HG03571 (cell line): ENCODE measurements around the gene RGS17.
"Not testable (repeated sequence)": the region's sequence is repeated elsewhere in the genome, so short reads cannot be mapped to it uniquely, and the experiment has no call there.

ENCODE experiments used
- ATAC-seq: cut with Tn5 transposase; IDR thresholded peaks from one replicate; pipeline ENCODE4 v1.9.1; 2021; ENCODE audit not compliant: unreplicated experiment

Gene RGS17

GRCh38 chr6:153131037-153131981 lies at the start of gene RGS17:
TSS of gene RGS17 (minus strand) at chr6:153131282. CDS start at chr6:153044018, 87,264 bp downstream.
- ATAC-seq: peak; percentile 63

DNA sequence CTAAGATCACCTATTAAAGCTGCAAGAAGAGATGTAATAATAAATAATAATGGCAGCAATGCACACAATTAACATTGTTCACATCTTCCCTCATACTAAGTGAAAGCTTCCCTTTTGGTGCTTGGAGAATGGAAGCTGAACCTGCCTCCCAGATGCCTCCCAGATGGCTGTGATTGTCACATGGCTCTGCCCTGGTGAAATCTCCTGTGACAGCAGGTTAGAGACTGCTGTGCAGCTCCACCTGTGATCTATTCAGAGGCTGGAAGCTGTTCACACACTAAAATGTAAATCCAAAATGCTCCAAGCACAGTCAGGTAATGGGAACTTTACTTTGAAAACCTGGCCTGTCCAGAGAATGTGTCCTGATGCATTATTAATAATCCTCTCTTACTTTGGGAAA lies 41.7 kb upstream of the RGS17 start:
- ATAC-seq: no peak

DNA sequence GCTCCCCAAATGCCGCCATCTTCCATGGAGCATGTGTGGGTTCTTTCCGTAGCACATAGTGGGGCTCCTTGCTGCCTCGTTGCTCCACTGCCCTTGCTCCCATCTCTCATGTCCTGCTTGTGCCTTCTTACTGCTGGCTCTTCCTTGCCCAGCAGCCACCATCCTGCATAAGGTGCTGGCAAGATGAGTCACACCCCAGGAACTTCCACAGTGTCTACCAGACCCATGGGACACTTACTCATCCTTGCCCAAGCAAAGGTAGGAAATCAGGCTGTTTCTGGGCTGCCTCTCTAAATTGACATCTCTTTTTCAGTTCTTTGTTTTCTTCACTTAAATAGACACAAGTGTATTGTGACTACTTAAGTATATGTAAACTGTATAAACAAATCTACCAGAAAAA lies 39.4 kb upstream of the RGS17 start:
- ATAC-seq: no peak

DNA sequence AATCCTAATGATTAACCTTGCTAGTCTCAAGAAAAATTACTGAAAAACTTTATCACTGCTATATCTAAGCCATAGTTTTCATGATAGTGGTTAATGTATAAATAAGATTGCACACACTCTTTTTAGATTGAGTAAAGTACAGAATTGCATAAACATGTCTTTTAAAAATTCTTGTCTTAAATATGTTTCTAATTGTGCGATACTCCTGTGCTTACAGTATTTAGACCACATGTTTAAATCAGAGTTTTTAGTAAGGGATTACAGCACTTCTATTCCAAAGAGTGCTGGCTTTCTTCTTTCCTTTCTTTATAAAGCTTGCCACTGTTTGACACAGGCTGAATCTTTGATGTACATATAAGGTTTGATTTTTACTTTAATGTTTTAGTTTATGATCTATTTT lies 36.8 kb upstream of the RGS17 start:
- no peak for ATAC-seq

DNA sequence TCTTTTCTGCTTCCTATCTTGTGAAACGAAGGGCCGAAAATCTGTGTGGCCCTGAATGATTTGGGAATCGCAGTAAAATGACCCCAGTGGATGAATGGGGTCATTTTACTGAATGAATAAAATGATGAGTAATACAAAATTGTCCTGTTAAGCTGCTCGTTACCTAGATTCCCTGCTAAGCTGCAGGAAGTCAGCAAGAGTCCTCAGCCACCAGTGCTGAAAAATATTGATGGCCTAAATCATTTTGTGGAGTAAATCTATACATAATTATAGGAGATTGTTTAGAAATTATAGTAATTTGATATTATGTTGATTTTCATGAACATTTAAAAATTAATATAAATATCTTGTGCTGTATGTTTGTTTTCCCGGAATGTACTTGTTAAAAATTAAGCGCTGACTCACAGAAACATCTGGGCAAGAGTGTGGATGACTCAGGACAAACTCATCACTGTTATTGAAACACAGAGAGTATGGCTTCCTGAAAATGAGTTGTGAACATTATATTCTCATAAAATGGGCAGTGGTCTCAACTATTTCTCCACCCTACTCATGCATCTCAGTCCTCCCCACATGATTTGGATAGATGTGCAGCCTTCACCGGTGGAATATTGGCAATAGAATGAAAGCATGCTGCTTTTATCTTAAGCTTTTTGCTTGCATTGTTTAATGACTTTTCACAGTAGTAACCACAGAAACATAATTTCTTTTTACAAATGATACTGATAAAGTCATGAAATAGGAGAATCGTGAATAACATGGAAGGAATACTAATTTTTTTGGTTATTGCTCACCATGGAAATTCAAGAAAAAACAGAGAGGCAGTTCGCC lies 36.2 kb upstream of the RGS17 start:
- ATAC-seq: no peak

GRCh38 chr6:153162646-153163045 lies 31.6 kb upstream of the RGS17 start:
- ATAC-seq: no peak

DNA sequence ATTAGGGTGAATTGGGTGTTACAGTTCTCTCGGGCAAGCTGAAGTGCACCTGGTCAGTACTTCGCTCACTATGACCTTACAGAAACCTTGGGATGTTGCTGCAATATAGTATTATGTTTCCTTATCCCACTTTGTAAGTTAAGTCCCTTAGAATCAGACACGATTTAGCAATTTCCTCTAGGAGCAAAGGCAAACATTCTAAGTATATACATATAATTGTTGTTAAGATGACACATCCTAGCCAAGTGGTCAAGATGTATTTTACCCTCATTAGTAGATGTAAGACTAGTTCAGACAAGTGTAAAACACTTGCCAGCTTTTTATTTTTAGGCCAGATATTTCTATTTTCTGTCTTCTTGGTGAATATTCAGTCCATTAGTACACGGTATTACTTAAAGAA lies 31.1 kb upstream of the RGS17 start:
- no peak for ATAC-seq

- ATAC-seq: no peak
Observed at GRCh38 chr6:153160221-153160620, 29.1 kb upstream of the RGS17 start.

- no peak for ATAC-seq
Observed at GRCh38 chr6:153150752-153151440, 19.8 kb upstream of the RGS17 start.

- no peak for ATAC-seq
Observed at GRCh38 chr6:153150371-153150751, 19.3 kb upstream of the RGS17 start.

- ATAC-seq: no peak
Observed at GRCh38 chr6:153149891-153150290, 18.8 kb upstream of the RGS17 start.

GRCh38 chr6:153146413-153146812 lies 15.3 kb upstream of the RGS17 start:
- ATAC-seq: no peak

DNA sequence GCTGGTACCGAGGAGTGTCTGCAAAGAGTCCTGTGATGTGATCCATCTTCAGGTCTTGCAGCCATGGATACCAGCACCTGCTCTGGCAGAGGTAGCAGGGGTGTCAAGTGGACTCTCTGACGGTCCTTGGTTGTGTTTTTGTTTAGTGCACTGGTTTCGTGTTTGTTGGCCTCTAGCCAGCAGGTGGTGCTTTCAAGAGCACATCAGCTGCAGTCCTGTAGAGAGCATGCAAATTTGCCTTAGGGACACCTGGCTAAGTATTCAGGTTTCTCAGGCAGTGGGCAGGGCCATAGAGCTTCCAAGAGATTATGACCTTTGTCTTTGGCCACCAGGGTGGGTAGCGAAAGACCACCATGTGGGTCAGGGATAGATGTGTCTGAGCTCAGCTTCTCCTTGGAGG lies 14.5 kb upstream of the RGS17 start:
- ATAC-seq: no peak

- no peak for ATAC-seq
Observed at GRCh38 chr6:153143200-153143599, 12.1 kb upstream of the RGS17 start.

DNA sequence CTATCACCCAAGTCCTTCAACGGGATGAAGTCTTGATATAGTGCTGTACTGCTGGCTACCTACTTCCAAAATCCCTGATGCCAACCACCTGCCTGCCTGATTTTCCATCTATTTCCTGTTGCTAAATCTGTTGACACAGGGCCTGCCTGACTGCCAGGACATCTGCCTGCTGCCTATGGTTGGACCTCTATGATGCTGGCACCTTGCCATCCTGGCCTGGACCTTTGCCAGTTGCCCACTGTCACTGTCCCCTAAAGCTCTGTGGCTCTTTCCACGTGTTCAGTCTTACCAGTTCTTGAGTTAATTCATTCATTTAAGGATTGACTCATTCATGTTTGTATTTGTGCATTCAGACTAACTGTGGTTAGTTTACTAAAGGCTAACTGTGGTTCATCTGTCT lies 9.2 kb upstream of the RGS17 start:
- no peak for ATAC-seq

GRCh38 chr6:153138930-153139329 lies 7.8 kb upstream of the RGS17 start:
- no peak for ATAC-seq

DNA sequence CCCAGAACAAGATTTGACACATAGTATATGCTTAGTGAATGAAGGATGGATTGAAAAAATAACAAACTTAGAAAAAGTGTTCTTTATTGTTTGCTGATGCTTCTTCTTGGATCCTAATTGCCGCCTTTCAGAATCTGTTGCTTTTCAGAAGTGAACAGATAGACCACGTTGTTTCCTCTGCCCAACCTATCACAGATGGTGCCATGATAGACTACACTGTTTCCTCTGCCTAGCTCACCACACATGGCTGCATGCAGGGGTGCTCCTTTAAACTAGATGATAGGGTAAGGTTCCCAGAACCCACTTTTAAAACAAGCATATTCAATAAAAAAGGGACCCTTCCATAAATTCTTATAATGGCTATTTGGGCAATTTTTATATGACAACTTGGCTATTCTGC lies 4.6 kb upstream of the RGS17 start:
- ATAC-seq: no peak

- ATAC-seq: not testable (repeated sequence)
Observed at GRCh38 chr6:153133667-153134066, 2.6 kb upstream of the RGS17 start.

DNA sequence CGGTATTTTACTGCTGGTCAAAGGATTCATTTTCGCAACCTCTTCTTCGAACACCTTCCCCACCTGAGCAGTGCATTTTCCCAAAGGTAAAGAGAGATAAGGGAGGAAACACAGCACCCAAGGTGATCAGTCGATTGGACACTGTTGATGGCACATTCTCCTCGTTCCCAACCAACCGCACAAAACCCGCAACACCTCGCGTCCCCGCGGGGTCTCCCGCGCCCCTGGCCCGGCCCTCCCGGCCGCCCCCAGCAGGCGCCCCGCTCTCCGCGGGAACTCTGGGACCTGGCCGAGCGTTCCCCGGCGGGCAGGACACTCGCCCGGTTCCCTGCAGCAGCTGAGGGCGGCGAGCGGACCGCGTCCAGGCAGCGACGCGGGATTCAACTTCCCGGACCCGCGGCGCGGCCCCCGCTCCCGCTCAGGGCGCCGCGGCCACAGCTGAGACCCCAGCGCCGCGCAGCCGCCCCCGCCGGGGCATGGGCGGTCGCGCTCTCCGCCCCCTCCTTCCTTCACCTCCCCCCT lies 506 bp downstream of the RGS17 start:
- ATAC-seq: peak; percentile 14

DNA sequence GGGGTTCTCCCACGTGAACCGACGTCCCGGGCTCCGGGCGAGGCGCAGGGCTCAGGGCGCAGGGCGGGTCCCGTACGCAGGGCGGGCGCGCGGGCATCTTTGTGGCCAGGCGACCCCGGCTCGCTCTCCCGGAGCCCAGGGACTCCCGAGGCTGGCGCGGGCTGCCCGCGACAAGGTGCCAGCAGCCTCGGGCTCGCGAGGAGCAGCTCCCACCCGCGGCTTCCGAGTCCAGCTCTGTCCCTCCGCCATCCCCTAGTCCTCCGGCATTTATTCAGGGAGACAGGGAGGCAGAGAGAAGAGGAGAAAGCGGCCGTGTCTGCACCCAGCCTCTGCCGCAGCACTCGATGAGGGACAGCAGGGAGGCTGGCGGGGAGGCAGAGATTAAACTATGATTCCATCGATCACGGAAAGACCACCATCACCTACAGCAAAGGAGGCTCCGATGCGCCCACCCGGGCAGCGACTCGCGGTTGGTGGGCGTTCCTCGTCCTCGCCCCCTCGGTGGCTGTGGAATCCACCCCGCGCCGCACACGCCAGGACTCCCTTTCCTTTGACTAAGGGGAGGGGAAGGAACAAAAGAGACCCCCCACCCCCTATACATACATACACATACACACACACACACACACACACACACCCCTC lies 1.1 kb downstream of the RGS17 start:
- no peak for ATAC-seq

DNA sequence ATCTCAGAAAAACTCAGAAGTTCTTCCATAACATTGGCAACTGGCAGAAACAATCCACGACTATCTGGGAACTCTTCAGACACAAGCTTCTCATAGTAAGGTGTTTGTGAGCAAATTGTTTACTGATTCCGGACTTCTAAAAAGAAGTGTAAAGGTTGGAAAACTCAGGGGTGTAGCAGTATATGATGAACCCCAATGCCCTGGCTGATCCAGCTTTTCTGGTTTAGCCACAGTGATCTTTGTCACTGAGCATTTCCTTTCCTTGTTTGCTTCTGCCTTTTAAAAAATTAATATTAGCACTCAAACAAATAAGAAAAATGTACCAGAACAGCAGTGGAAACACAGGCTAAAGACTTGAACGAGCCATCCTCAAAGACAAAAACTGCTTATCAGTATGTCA lies 4.9 kb downstream of the RGS17 start:
- no peak for ATAC-seq
